ENCODE measurements around the gene DENND1A. TPM values are rescaled to one million over a fixed set of nuclear protein-coding genes. Genes with fewer than 3 reads are reported as not detected.

The DENND1A gene
- total RNA-seq, 1 experiment from 2014 or later, result 13.0 TPM

GRCh38 chr9:123753016-123753415 lies 176.9 kb downstream of the DENND1A start:
- H3K27me3 Mint-ChIP-seq (ENCODE audit: unreplicated experiment), result no peaks in the 10 kb centered on the region
- CTCF ChIA-PET, result no interaction called here
- BruUV-seq (replicated peaks), result no TSS peak

GRCh38 chr9:123749580-123750202 lies 180.2 kb downstream of the DENND1A start:
- no peaks in the 10 kb centered on the region for H3K36me3 Mint-ChIP-seq (ENCODE audit: insufficient read depth, unreplicated experiment)
- DNase-seq, result peak; percentile 2
- TF ChIP-seq CTCF (IDR thresholded peaks at IDR 0.05; ENCODE audit: unreplicated experiment), result no peak
- H3K27me3 Mint-ChIP-seq (ENCODE audit: unreplicated experiment), result no peaks in the 10 kb centered on the region
- no peak overlapping the region for H3K4me3 Mint-ChIP-seq (ENCODE audit: low read depth, unreplicated experiment)
- intact Hi-C loops (cut with micrococcal nuclease; ENCODE audit: unreplicated experiment), result no loop called here
- no peak overlapping the region for H3K27ac Mint-ChIP-seq (ENCODE audit: unreplicated experiment)
- no peaks in the 10 kb centered on the region for H3K9me3 Mint-ChIP-seq (ENCODE audit: low read depth, unreplicated experiment)
- CTCF ChIA-PET, result no interaction called here
- peaks cover 13% of the 10 kb centered on the region for H3K4me1 Mint-ChIP-seq (ENCODE audit: low read depth, unreplicated experiment)
- BruUV-seq (replicated peaks), result no TSS peak

More at GRCh38 chr9:123753016-123753415, 176.9 kb downstream of the DENND1A start:
- intact Hi-C loops (cut with micrococcal nuclease; ENCODE audit: unreplicated experiment), result no loop called here
- Mint-ChIP-seq H3K4me1 (ENCODE audit: low read depth, unreplicated experiment) (peaks cover 13% of the 10 kb centered on the region), H3K4me3 (ENCODE audit: low read depth, unreplicated experiment) (no peak overlapping the region), H3K36me3 (ENCODE audit: insufficient read depth, unreplicated experiment) (no peaks in the 10 kb centered on the region), H3K27ac (ENCODE audit: unreplicated experiment) (no peak overlapping the region), H3K9me3 (ENCODE audit: low read depth, unreplicated experiment) (no peaks in the 10 kb centered on the region)
- no peak for DNase-seq
- no peak for TF ChIP-seq CTCF (IDR thresholded peaks at IDR 0.05; ENCODE audit: unreplicated experiment)

GRCh38 chr9:123746765-123747164 lies 183.2 kb downstream of the DENND1A start:
- CTCF ChIA-PET, result interaction anchor here (0.7 kb wide), 1 partner anchor 266 kb away, joined by 3 read pairs; no protein-coding TSS in a partner anchor
- Mint-ChIP-seq H3K36me3 (ENCODE audit: insufficient read depth, unreplicated experiment) (no peaks in the 10 kb centered on the region), H3K4me3 (ENCODE audit: low read depth, unreplicated experiment) (no peak overlapping the region), H3K27ac (ENCODE audit: unreplicated experiment) (no peak overlapping the region), H3K9me3 (ENCODE audit: low read depth, unreplicated experiment) (no peaks in the 10 kb centered on the region), H3K4me1 (ENCODE audit: low read depth, unreplicated experiment) (no peaks in the 10 kb centered on the region), H3K27me3 (ENCODE audit: unreplicated experiment) (no peaks in the 10 kb centered on the region)
- DNase-seq, result no peak
- intact Hi-C loops (cut with micrococcal nuclease; ENCODE audit: unreplicated experiment), result no loop called here
- no TSS peak for BruUV-seq (replicated peaks)
- TF ChIP-seq CTCF (IDR thresholded peaks at IDR 0.05; ENCODE audit: unreplicated experiment), result no peak

GRCh38 chr9:123745933-123746332 lies 184.0 kb downstream of the DENND1A start:
- H3K4me3 Mint-ChIP-seq (ENCODE audit: low read depth, unreplicated experiment), result no peak overlapping the region
- BruUV-seq (replicated peaks), result no TSS peak
- H3K36me3 Mint-ChIP-seq (ENCODE audit: insufficient read depth, unreplicated experiment), result no peaks in the 10 kb centered on the region
- no peaks in the 10 kb centered on the region for H3K4me1 Mint-ChIP-seq (ENCODE audit: low read depth, unreplicated experiment)
- intact Hi-C loops (cut with micrococcal nuclease; ENCODE audit: unreplicated experiment), result no loop called here
- H3K27me3 Mint-ChIP-seq (ENCODE audit: unreplicated experiment), result no peaks in the 10 kb centered on the region
- H3K9me3 Mint-ChIP-seq (ENCODE audit: low read depth, unreplicated experiment), result no peaks in the 10 kb centered on the region
- H3K27ac Mint-ChIP-seq (ENCODE audit: unreplicated experiment), result no peak overlapping the region
- TF ChIP-seq CTCF (IDR thresholded peaks at IDR 0.05; ENCODE audit: unreplicated experiment), result no peak
- no peak for DNase-seq
- CTCF ChIA-PET, result no interaction called here

Measured in Calu3 (cell line).